Trophoblast cell (in vitro differentiated cells and primary cell): Measurements from ENCODE around the gene PML.

Experiments used
- DNase-seq, 2 donors: peaks; one replicate each; pipeline ENCODE4 v3.0.0-alpha.2; 2016
- H2AFZ ChIP-seq: 2 replicates; pipeline ENCODE4 v1.6.1; 2013; ENCODE audit warnings: low read length, moderate library complexity, mild to moderate bottlenecking; ENCODE audit not compliant: insufficient read depth, poor library complexity
- H2AK5ac ChIP-seq: 2 replicates; pipeline ENCODE4 v1.6.1; 2013; ENCODE audit warnings: mild to moderate bottlenecking, low read length
- H2BK120ac ChIP-seq: 2 replicates; pipeline ENCODE4 v1.6.1; 2013; ENCODE audit warnings: low read length, mild to moderate bottlenecking, moderate library complexity; ENCODE audit not compliant: insufficient read depth, poor library complexity
- H2BK12ac ChIP-seq: 2 replicates; pipeline ENCODE4 v1.6.1; 2013; ENCODE audit warnings: mild to moderate bottlenecking, low read length, moderate library complexity
- H2BK5ac ChIP-seq: 2 replicates; pipeline ENCODE4 v1.6.1; 2013; ENCODE audit warnings: low read length, low read depth, moderate library complexity, mild to moderate bottlenecking; ENCODE audit not compliant: poor library complexity
- H3K14ac ChIP-seq: 2 replicates; pipeline ENCODE4 v1.6.1; 2013; ENCODE audit warnings: mild to moderate bottlenecking, low read length
- H3K18ac ChIP-seq: 2 replicates; pipeline ENCODE4 v1.6.1; 2013; ENCODE audit warnings: mild to moderate bottlenecking, low read length
- H3K23ac ChIP-seq: 2 replicates; pipeline ENCODE4 v1.6.1; 2013; ENCODE audit warnings: low read length
- H3K27ac ChIP-seq: 2 replicates; pipeline ENCODE4 v1.5.1; 2013; ENCODE audit warnings: low read depth, mild to moderate bottlenecking, inconsistent platforms, low read length, moderate library complexity
- H3K27me3 ChIP-seq: 2 replicates; pipeline ENCODE4 v1.6.1; 2013; ENCODE audit warnings: inconsistent platforms, mild to moderate bottlenecking, low read length, moderate library complexity; ENCODE audit not compliant: insufficient read depth
- H3K36me3 ChIP-seq, 2 experiments: 1 replicate in 1 of 2; 2 replicates in 1 of 2; pipeline ENCODE4 v1.6.1; 2013; ENCODE audit warnings: low read length in 2 of 2, mild to moderate bottlenecking in 2 of 2, moderate library complexity in 1 of 2; ENCODE audit not compliant: insufficient read depth in 2 of 2, control insufficient read depth in 1 of 2
- H3K4ac ChIP-seq: 2 replicates; pipeline ENCODE4 v1.6.1; 2013; ENCODE audit warnings: low read depth, mild to moderate bottlenecking, low read length, moderate library complexity
- H3K4me1 ChIP-seq, 2 experiments: 1 replicate in 1 of 2; 2 replicates in 1 of 2; pipeline ENCODE4 v1.6.1; 2013; ENCODE audit warnings: low read length in 2 of 2, mild to moderate bottlenecking in 2 of 2, moderate library complexity in 1 of 2; ENCODE audit not compliant: insufficient read depth in 2 of 2, control insufficient read depth in 1 of 2
- H3K4me2 ChIP-seq: 2 replicates; pipeline ENCODE4 v1.6.1; 2013; ENCODE audit warnings: inconsistent platforms, mild to moderate bottlenecking, low read length, moderate library complexity
- H3K4me3 ChIP-seq: 2 replicates; pipeline ENCODE4 v1.5.1; 2013; ENCODE audit warnings: mild to moderate bottlenecking, low read depth, low read length, inconsistent platforms
- H3K79me1 ChIP-seq: one replicate; pipeline ENCODE4 v1.6.1; 2013; ENCODE audit warnings: low read length
- H3K79me2 ChIP-seq: 2 replicates; pipeline ENCODE4 v1.6.1; 2013; ENCODE audit warnings: low read length, mild to moderate bottlenecking; ENCODE audit not compliant: control insufficient read depth, insufficient read depth, poor library complexity
- H3K9ac ChIP-seq: 2 replicates; pipeline ENCODE4 v1.6.1; 2013; ENCODE audit warnings: mild to moderate bottlenecking, low read length
- H3K9me3 ChIP-seq: 2 replicates; pipeline ENCODE4 v1.6.1; 2013; ENCODE audit warnings: low read depth, mild to moderate bottlenecking, control low read depth, inconsistent platforms, low read length; ENCODE audit not compliant: insufficient read depth
- H4K12ac ChIP-seq: 2 replicates; pipeline ENCODE4 v1.6.1; 2013; ENCODE audit warnings: low read depth, mild to moderate bottlenecking, low read length, moderate library complexity
- H4K8ac ChIP-seq: 2 replicates; pipeline ENCODE4 v1.6.1; 2013; ENCODE audit warnings: low read depth, mild to moderate bottlenecking, low read length, moderate library complexity
- H4K91ac ChIP-seq: one replicate; pipeline ENCODE4 v1.6.1; 2013; ENCODE audit warnings: low read depth, mild to moderate bottlenecking, low read length, moderate library complexity
- WGBS: extraction: QIAGEN DNeasy Blood & Tissue Kit; methylation state at CpG from one replicate; pipeline ENCODE4 v1.1.7; 2013; ENCODE audit warnings: missing lambda C conversion rate; ENCODE audit not compliant: insufficient read length, insufficient coverage; ENCODE audit errors: extremely low coverage; 5-methylcytosine and 5-hydroxymethylcytosine counted together

PML gene

GRCh38 chr15:73988445-73988969, 6.0 kb upstream of the PML start:
- peaks cover 0 to 2% of the 10 kb centered on the region in 2 experiments for H3K36me3 ChIP-seq
- no peak overlapping the region for H3K4me2 ChIP-seq
- no peaks in the 10 kb centered on the region for H3K79me1 ChIP-seq
- H4K8ac ChIP-seq = no peak overlapping the region
- H3K23ac ChIP-seq = no peak overlapping the region
- DNase-seq = no peak
- no peak overlapping the region for H3K27ac ChIP-seq
- no peak overlapping the region for H2AFZ ChIP-seq
- no peak overlapping the region for H2AK5ac ChIP-seq
- H3K9me3 ChIP-seq = no peaks in the 10 kb centered on the region
- no peak overlapping the region for H3K4ac ChIP-seq
- no peaks in the 10 kb centered on the region for H3K79me2 ChIP-seq
- no peak overlapping the region for H3K9ac ChIP-seq
- H2BK5ac ChIP-seq = no peak overlapping the region
- no CpG with 5 or more reads among the region's 13 CpGs for WGBS
- no peak overlapping the region for H2BK12ac ChIP-seq
- no peak overlapping the region for H2BK120ac ChIP-seq
- H3K4me1 ChIP-seq = peaks cover 6 to 8% of the 10 kb centered on the region in 2 experiments
- no peak overlapping the region for H4K91ac ChIP-seq
- H4K12ac ChIP-seq = no peak overlapping the region
- H3K27me3 ChIP-seq = no peaks in the 10 kb centered on the region
- no peak overlapping the region for H3K18ac ChIP-seq
- no peak overlapping the region for H3K4me3 ChIP-seq
- no peak overlapping the region for H3K14ac ChIP-seq

- no peak overlapping the region for H3K14ac ChIP-seq
- no peak overlapping the region for H2BK120ac ChIP-seq
- H3K9ac ChIP-seq = no peak overlapping the region
- no peak overlapping the region for H3K4ac ChIP-seq
- H3K4me1 ChIP-seq = peaks cover 6 to 10% of the 10 kb centered on the region in 2 experiments
- no peak overlapping the region for H3K4me3 ChIP-seq
- H3K27ac ChIP-seq = no peak overlapping the region
- no peak overlapping the region for H4K12ac ChIP-seq
- no peaks in the 10 kb centered on the region for H3K9me3 ChIP-seq
- no peak overlapping the region for H2BK5ac ChIP-seq
- H2BK12ac ChIP-seq = no peak overlapping the region
- WGBS = no CpG with 5 or more reads among the region's 9 CpGs
- peaks cover 1% of the 10 kb centered on the region for H3K79me1 ChIP-seq
- H3K27me3 ChIP-seq = no peaks in the 10 kb centered on the region
- H3K79me2 ChIP-seq = peaks cover under 1% of the 10 kb centered on the region
- H3K23ac ChIP-seq = no peak overlapping the region
- H2AFZ ChIP-seq = no peak overlapping the region
- no peak overlapping the region for H3K4me2 ChIP-seq
- DNase-seq = no peak
- H4K91ac ChIP-seq = no peak overlapping the region
- no peaks in the 10 kb centered on the region for H3K36me3 ChIP-seq
- H4K8ac ChIP-seq = no peak overlapping the region
- no peak overlapping the region for H3K18ac ChIP-seq
- no peak overlapping the region for H2AK5ac ChIP-seq
Observed at GRCh38 chr15:73989001-73989798, 5.3 kb upstream of the PML start.

GRCh38 chr15:73990250-73991005, 4.1 kb upstream of the PML start:
- Histone ChIP-seq H3K23ac (no peak overlapping the region), H3K4ac (no peak overlapping the region), H3K4me2 (no peak overlapping the region), H3K18ac (no peak overlapping the region), H4K8ac (no peak overlapping the region), H3K27ac (no peak overlapping the region), H3K4me1 (peaks cover 10 to 15% of the 10 kb centered on the region in 2 experiments), H2AK5ac (no peak overlapping the region), H4K91ac (no peak overlapping the region), H3K27me3 (no peaks in the 10 kb centered on the region), H2BK120ac (no peak overlapping the region), H3K79me1 (peaks cover 7% of the 10 kb centered on the region), H2BK5ac (no peak overlapping the region), H3K9ac (no peak overlapping the region), H3K4me3 (no peak overlapping the region), H3K9me3 (peaks cover 2% of the 10 kb centered on the region), H3K14ac (no peak overlapping the region), H4K12ac (no peak overlapping the region), H2AFZ (no peak overlapping the region), H2BK12ac (no peak overlapping the region), H3K36me3 (no peaks in the 10 kb centered on the region), H3K79me2 (peaks cover 6% of the 10 kb centered on the region)
- no CpG with 5 or more reads among the region's 9 CpGs for WGBS
- no peak for DNase-seq

- H3K4me2 ChIP-seq = peak overlapping the region; percentile 89
- no peak overlapping the region for H2AK5ac ChIP-seq
- no peak overlapping the region for H2BK120ac ChIP-seq
- H2BK12ac ChIP-seq = no peak overlapping the region
- peak overlapping the region; percentile 6 for H3K9ac ChIP-seq
- peaks cover 7% of the 10 kb centered on the region for H3K79me1 ChIP-seq
- no peak overlapping the region for H2AFZ ChIP-seq
- no peak overlapping the region for H3K27ac ChIP-seq
- peaks cover 10 to 15% of the 10 kb centered on the region in 2 experiments for H3K4me1 ChIP-seq
- no peak overlapping the region for H4K12ac ChIP-seq
- H3K4ac ChIP-seq = no peak overlapping the region
- peaks cover 2% of the 10 kb centered on the region for H3K9me3 ChIP-seq
- no peak overlapping the region for H3K23ac ChIP-seq
- no peak for DNase-seq
- no peak overlapping the region for H3K4me3 ChIP-seq
- no peaks in the 10 kb centered on the region for H3K36me3 ChIP-seq
- H3K18ac ChIP-seq = no peak overlapping the region
- WGBS = no CpG with 5 or more reads among the region's 5 CpGs
- H4K8ac ChIP-seq = peak overlapping the region; percentile 50
- H3K14ac ChIP-seq = no peak overlapping the region
- no peaks in the 10 kb centered on the region for H3K27me3 ChIP-seq
- peaks cover 6% of the 10 kb centered on the region for H3K79me2 ChIP-seq
- H4K91ac ChIP-seq = no peak overlapping the region
- H2BK5ac ChIP-seq = no peak overlapping the region
Observed at GRCh38 chr15:73991260-73991659, 3.3 kb upstream of the PML start.
